ENCODE results near the gene EPB41L4A.

EPB41L4A gene

GRCh38 chr5:112331892-112332291, 87.2 kb downstream of the EPB41L4A start:
- DNase-seq (ENCODE audit: low read depth): no peak
- TF ChIP-seq CTCF (IDR thresholded peaks at IDR 0.05; ENCODE audit: insufficient read depth, low read depth, low read length, missing control alignments): no peak
- H3K4me3 ChIP-seq (ENCODE audit: low read depth, low read length): no peak overlapping the region

GRCh38 chr5:112329419-112330090, 89.5 kb downstream of the EPB41L4A start:
- H3K4me3 ChIP-seq (ENCODE audit: low read depth, low read length): no peak overlapping the region
- no peak for TF ChIP-seq CTCF (IDR thresholded peaks at IDR 0.05; ENCODE audit: insufficient read depth, low read depth, low read length, missing control alignments)
- peak; percentile 64 for DNase-seq (ENCODE audit: low read depth)

GRCh38 chr5:112323166-112323565, 95.9 kb downstream of the EPB41L4A start:
- TF ChIP-seq CTCF (IDR thresholded peaks at IDR 0.05; ENCODE audit: insufficient read depth, low read depth, low read length, missing control alignments): no peak
- H3K4me3 ChIP-seq (ENCODE audit: low read depth, low read length): no peak overlapping the region
- DNase-seq (ENCODE audit: low read depth): no peak

GRCh38 chr5:112320408-112320807, 98.7 kb downstream of the EPB41L4A start:
- DNase-seq (ENCODE audit: low read depth): no peak
- no peak overlapping the region for H3K4me3 ChIP-seq (ENCODE audit: low read depth, low read length)

GRCh38 chr5:112318346-112318745, 100.7 kb downstream of the EPB41L4A start:
- DNase-seq (ENCODE audit: low read depth): no peak
- no peak overlapping the region for H3K4me3 ChIP-seq (ENCODE audit: low read depth, low read length)
- TF ChIP-seq CTCF (IDR thresholded peaks at IDR 0.05; ENCODE audit: insufficient read depth, low read depth, low read length, missing control alignments): no peak

More at GRCh38 chr5:112320408-112320807, 98.7 kb downstream of the EPB41L4A start:
- no peak for TF ChIP-seq CTCF (IDR thresholded peaks at IDR 0.05; ENCODE audit: insufficient read depth, low read depth, low read length, missing control alignments)

- DNase-seq (ENCODE audit: low read depth): no peak
- H3K4me3 ChIP-seq (ENCODE audit: low read depth, low read length): no peak overlapping the region
- TF ChIP-seq CTCF (IDR thresholded peaks at IDR 0.05; ENCODE audit: insufficient read depth, low read depth, low read length, missing control alignments): no peak
These were observed 101.2 kb downstream of the EPB41L4A start for GRCh38 chr5:112317866-112318265.

GRCh38 chr5:112316731-112317130, 102.3 kb downstream of the EPB41L4A start:
- no peak for TF ChIP-seq CTCF (IDR thresholded peaks at IDR 0.05; ENCODE audit: insufficient read depth, low read depth, low read length, missing control alignments)
- no peak overlapping the region for H3K4me3 ChIP-seq (ENCODE audit: low read depth, low read length)
- no peak for DNase-seq (ENCODE audit: low read depth)

Data from GM12865 (cell line).